ENCODE measurements around the gene CPB1. TPM values are rescaled to one million over a fixed set of nuclear protein-coding genes. Genes with fewer than 3 reads are reported as not detected.
"Not testable (repeated sequence)": the region's sequence is repeated elsewhere in the genome, so short reads cannot be mapped to it uniquely, and the experiment has no call there.

The CPB1 gene
- 16.5 TPM for total RNA-seq

DNA sequence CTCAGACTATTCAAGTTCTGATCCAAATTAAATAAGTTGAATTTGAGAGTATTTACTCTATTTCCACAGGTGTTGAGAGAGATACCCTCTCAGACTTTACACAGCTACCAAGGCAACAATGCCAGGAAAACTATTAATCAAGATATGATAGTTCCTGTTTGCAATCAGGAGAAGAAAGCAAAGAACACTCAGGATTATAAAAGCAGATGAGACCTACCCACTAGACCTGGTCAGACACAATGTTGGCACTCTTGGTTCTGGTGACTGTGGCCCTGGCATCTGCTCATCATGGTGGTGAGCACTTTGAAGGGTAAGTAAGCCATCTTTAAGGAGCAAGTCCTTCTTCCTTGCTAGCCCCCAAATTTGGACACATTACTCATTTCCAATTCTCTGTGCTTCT is at the start of gene CPB1:
CPB1 (plus strand) TSS at position 227 of the 400 bp plus-strand sequence; CDS start at position 240, 13 bp downstream.
- DNase-seq (ENCODE audit: low spot score): no peak

DNA sequence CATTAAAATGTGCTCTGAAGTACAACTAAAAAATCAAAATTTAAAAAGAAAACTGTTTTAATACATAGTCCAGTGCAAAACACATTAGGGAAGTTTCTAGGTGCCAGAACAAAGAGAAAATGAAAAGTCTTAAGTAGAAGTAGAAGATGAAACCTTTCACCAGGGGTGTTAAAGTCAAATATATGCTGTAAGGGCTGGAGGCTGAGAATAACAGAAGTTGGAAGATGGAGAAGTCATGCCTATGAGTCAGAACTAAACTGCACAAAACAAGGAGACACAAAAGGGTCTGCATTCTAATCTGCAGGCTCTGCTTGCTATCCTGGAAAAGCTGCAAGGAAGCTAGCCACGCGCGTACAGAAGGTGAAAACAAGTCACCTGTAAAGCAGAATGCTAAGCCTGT is 48.7 kb upstream of the CPB1 start:
- DNase-seq (ENCODE audit: low spot score): no peak

DNA sequence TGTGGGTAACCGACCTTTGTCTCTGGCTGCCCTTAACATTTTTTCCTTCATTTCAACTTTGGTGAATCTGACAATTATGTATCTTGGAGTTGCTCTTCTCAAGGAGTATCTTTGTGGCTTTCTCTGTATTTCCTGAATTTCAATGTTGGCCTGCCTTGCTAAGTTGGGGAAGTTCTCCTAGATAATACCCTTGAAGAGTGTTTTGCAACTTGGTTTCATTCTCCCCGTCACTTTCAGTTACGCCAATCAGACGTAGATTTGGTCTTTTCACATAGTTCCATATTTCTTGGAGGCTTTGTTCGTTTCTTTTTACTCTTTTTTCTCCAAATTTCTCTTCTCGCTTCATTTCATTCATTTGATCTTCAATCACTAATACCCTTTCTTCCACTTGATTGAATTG is 42.6 kb upstream of the CPB1 start:
- not testable (repeated sequence) for DNase-seq (ENCODE audit: low spot score)

DNA sequence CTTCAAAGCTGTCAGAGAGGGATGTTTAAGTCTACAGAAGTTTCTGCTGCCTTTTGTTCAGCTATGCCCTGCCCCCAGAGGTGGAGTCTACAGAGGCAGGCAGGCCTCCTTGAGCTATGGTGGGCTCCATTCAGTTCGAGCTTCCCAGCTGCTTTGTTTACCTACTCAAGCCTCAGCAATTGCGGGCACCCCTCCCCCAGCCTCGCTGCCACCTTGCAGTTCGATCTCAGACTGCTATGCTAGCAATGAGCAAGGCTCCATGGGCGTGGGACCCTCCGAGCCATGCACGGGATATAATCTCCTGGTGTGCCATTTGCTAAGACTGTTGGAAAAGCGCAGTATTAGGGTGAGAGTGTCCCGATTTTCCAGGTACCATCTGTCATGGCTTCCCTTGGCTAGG is 41.5 kb upstream of the CPB1 start:
- not testable (repeated sequence) for DNase-seq (ENCODE audit: low spot score)

DNA sequence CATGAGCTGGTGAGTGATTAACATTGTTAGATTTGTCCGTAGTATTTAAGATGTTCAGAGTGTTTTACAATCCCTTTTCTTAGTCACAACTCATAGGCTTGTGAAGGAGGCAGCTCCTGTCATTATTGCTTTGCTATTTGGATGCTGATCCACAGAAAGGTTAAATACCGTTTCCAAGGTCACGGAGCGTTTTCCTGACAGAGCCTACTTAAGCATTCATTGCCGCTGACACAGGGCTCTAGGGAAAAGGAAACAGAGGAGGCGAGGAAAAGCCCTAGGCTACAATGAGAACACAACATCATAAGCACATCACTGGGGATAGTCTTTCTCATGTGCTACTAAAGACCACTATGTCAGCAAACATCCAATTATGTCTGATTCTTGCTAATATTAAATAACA is 38.5 kb upstream of the CPB1 start:
- DNase-seq (ENCODE audit: low spot score): no peak

DNA sequence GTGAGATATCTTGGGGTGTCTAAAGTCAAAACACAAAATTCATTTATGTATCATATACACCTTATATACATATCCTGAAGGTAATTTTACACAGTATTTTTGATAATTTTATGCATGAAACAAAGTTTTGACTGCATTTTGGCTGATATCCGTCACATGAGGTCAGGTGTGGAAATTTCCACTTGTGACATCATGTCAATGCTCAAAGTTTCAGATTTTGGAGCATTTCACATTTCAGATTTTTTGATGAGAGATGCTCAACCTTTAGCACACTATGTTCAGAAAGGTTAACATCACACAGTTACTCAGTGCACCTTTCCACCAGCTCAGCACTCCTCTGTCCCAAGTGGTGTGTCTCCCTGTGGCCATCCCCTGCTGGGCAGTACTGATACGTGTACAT is 37.7 kb upstream of the CPB1 start:
- no peak for DNase-seq (ENCODE audit: low spot score)

DNA sequence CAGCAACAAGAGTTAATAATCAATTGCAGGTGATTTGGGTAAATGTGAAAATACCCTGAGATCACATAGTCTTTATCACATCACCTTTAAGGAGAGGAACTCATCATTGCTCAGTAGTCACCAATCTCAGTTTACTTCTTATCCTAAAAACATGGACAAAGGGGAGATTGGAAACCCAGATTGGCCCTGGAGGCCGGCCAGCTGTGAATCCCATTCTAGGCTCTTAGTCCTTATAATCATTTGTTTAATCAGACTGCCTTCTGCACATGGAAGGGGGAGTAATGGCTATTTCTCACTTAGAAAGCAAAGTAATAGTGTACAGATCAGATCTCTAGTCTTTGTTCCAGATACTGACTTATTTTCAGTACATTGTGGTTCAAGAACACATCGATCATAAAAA is 37.2 kb upstream of the CPB1 start:
- no peak for DNase-seq (ENCODE audit: low spot score)

DNA sequence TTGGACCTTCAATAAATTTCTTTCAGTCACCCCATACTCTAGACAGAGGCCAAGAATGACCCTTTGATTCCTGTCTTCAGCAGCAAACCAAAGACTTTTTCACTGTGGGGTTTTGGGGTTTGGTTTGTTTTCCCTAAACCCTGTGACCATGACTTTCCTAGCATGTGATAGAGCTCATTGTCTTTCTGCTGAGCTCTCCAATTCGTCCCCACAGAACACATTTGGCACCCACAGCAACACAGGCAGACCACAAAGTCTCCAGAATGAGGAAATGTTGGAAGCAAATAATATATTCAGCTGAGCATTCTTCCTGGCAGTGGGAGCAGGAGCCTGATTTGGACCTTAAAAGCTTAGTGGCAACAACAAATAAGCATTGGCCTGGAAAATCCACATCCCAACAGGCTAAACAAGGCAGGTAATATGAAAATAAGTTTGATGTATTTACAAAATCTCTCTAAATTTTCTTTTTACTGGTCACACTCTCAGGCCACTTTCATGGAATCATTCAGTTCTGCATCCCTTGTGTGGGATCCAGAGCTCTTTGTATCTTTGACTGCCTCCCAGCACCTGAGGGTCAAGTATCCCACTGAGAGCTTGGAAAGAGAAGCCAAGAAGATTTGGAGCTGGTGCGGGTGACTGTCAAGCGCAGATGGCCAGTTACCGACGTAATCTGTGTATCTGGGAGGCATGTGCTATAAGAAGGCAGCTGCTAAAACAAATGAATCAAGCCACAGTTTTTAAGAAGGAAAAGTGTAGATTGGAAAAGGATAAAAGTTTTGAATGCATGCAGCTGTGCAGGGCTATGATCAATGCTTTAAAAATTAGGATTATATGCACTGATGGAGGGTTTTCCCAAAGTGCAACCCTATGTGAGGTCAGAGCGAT is 36.5 kb upstream of the CPB1 start:
- DNase-seq (ENCODE audit: low spot score): peak; percentile 16

DNA sequence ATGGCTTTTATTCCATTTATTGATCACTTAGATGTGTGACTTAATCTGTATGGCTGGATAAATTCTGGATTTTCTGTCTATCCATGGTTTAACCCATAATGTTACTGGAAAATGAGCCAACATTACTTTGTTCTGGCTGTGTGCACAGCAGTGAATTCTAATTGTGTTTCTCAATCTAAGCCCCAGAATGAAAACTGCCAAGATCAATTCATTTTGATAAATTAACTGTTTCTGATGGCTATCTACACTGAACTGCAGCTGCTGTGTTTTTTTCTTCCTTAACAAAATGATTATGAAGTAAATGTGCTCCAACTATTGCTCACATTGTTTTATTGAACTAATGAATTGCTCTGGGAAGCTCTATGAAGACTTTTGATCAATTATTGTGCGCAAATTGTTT is 35.7 kb upstream of the CPB1 start:
- DNase-seq (ENCODE audit: low spot score): no peak

DNA sequence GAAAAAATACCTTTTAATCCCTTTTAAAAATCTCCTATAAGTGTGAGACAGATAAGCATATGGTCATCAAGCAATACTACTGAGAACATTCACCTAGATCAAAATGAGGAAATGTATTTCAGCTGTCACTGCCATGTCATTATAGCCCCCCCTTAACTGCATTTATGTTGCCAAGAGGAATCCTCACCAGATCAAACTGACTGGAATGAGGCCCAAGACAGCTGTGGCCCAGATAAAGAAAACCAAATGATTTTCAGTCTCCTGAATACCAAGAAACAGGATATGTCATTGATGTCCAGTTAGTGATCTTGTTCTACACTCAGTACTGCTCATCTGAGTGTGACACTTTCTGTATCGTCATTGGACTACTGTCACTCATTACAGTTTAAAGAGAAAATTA is 35.1 kb upstream of the CPB1 start:
- DNase-seq (ENCODE audit: low spot score): no peak

DNA sequence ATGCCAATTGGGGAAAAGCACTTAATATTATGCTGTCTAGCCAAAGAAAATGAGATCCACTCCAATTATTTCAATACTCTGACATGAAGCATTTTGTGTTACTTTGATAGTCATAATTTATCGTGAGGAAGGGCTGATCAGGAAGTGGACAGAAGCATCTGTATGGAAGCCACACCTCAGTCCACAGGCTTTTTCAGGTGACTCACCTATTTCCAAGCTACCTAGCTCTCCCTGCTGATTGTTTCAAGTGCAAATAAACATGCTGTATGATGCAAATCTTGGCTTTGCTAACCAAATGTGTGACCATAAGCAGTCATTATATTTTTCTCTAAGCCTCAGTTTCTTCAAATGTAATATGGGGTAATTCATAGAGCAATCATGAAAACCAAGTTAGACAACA is 30.8 kb upstream of the CPB1 start:
- DNase-seq (ENCODE audit: low spot score): no peak

DNA sequence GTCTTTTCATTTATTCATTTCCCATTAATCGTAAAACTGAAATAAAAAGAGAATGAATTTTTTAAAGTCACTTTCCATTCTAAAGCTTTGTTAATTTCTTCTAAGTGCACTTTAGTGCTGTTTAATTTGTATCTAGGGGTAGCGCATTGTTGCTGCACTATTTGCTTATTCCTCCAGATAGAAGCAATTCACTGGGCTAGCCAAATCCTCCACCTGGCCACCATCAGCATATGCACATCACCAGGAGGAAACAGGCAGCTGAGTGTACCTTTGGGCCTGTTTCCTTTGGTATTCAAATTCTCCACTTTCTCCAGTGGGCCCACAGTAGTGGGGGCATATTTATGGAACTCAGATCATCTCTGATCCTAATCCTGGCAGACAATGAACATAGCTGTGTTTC is 29.8 kb upstream of the CPB1 start:
- no peak for DNase-seq (ENCODE audit: low spot score)

DNA sequence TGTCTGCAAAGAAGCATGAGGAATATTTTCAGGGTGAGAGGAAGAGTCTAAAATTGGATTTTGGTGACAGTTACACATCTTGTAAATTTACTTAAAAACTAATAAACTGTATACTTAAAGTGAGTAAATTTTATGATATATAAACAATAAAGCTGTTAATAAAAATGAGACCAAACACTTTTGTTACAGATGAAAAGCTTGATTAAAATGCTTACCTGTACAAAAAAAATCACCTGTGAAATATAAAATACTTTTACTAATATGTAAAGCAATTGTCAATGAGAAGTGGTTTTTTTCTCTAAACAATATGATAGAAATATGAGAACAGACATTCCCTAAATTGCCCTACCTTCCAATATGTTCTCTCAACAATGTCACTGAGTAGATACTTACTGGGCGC is 27.2 kb upstream of the CPB1 start:
- no peak for DNase-seq (ENCODE audit: low spot score)

DNA sequence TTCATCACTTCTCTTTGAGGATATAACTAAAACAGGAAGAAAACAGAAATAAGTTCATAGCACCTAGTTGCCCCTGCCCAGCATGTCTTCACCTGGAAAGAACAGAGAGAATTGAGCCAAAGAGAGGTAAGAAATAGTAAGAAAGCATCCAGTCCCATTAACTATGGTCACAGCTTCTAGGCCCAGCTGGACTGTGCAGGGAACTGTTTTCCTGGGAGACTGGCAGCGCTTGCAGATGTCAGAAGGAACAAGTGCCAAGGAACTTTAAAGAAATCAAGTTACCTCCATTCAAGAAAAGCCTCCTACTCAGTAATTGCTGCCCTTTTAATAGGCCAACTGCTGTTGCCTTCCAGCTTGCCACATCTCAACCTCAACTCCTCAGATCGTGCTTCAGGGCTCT is 17.8 kb upstream of the CPB1 start:
- DNase-seq (ENCODE audit: low spot score): no peak

DNA sequence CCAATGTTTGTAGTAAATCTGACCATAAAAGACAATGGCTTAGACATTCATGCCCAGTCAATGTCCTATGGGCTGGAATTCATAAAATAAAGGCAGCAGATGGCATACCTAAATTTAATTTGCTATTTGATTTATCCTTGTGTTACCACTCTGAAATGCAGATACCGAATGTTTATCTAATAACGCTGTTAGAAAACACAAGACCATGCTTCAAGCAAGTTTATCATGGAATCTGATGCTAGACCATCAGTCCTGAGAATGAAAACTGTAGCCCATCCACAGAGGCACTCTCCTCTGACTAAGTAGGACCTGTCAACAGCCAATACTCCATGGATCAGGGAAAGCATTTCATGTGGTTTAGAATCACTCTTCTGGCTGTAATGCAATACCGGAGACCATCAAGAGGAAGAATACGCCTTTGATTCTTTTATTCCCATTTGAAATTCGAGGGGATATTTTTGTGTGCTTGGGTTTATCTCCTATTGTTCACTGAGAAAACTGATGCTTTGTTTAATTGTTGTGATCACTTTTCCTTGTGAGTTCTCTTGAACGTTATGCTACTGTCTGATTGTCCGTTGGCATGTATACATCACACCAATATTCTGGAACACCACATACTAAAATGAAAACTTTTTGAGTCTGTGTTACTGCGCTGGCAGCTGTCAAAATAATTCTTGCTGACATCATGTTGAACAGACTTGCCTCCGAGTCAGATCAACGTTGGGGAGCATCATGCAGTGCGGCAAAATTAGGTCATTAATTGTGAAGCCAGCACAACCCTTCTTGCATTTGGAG is 12.1 kb upstream of the CPB1 start:
- no peak for DNase-seq (ENCODE audit: low spot score)

DNA sequence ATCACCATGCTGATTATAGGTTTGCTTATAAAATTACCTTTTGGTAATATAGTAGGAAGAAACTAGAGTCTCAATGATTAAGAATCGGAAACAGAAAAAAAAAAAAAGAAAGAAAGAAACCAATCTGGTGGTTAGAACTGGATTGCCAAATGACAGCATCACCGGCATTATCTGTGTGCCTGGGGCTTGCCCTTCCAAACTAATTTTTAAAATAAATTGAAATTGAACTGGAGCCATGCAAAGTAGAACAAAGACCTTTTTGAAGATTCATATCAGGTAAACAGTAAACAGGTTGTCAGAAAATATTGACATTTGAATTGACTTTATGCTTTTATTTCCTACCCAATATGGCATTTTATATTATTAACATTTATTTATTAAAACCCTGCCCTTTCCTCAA is 11.2 kb upstream of the CPB1 start:
- DNase-seq (ENCODE audit: low spot score): no peak

DNA sequence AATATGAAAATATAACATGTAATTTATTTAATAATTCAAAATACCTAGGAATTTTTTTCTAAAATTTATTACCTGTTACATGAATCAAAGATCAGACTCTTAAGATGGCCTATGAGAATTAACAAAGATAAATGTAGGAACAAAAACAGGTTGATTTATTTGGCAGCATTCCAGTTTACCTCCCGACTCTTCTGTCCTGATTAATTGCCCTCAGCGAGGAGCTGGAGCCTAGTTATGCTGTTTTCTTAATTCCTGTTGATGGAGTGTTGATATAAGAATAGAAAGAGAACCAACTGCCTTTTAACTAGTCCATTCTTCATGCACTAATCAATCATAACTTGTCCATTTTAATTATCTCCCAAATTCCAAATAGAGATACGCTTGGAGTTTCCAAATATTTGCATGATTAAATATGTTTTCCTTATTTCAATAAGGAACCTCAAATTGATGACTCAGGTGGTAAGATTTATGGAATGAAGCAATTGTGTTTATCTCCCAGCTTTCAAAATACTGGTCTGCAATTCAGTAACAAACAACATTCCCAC is 10.6 kb upstream of the CPB1 start:
- no peak for DNase-seq (ENCODE audit: low spot score)

DNA sequence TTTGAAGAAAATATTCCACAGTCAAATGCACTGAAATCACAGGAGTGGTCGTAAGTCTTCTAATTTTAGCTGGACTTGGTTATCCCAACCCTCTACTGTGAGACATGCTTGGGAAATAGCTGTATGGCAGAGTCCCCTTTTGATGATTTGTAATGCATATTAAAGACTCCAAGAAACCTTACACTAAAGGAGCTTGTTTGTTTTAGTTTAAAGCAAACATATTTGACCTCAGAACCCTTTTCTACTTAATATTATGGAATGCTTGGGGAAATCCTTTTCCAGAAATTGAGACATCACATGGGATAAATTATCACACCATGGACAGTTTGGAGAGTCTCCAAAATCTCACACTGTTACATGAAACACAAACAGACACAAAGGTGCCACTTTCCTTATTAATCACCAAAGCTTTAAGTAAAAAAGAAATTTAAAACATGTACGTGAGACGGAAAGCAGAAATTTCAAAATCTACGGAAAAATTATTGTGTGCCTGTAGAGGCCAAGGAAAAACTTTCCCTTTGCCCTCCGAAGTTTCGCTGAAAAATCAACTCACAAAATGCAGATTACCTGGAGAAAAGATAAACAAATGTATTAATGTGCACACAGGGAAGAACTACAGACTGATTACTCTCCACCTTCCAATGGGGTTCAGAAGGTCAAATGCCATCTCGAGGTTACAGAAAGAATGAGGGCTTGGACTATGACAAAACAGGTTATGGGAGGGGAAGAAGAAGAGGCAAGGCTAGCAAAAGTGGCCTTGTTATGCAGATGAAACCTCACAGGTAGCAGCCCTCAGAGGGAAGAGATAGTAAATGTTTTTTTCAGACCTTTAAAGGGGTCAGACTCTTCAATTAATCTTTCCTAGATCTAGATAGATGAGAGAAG is 7.0 kb upstream of the CPB1 start:
- no peak for DNase-seq (ENCODE audit: low spot score)

DNA sequence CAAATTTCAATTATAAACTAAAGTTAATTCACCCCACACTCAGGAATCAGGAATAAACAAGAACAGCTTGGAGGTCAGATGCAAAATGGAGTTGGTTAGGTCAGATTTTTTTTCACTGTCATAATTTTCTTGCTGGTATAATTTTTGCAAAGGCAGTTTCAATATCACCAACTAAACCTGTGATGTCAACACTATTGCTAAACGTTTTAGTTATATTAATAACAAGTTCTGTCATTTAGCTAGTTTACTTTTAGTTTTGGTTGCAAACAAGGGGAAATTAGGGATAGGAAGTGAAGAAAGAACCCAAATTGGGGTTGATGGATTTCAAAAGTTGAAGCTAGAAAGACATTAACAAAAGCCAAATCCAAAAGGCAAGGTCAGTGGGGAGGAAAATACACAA is 4.6 kb upstream of the CPB1 start:
- no peak for DNase-seq (ENCODE audit: low spot score)

DNA sequence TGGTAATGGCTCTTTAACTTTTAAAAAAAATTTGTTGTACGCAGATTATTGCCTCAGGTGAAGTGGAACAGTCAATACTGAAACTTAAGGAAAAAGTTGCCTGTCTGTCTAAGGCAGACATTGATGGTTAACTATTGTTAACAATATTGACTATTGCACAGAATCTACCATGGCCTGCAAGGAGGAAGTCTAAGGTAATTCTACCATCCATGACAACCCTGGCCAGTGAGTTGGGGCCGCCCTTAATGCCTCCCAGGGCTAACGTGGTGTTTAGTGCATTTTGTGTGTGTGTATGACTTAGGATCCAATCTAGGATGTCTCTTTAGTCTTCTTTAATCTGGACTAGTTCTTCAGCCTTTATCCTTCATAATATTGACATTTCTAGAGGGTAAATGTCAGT is 2.1 kb upstream of the CPB1 start:
- no peak for DNase-seq (ENCODE audit: low spot score)

DNA sequence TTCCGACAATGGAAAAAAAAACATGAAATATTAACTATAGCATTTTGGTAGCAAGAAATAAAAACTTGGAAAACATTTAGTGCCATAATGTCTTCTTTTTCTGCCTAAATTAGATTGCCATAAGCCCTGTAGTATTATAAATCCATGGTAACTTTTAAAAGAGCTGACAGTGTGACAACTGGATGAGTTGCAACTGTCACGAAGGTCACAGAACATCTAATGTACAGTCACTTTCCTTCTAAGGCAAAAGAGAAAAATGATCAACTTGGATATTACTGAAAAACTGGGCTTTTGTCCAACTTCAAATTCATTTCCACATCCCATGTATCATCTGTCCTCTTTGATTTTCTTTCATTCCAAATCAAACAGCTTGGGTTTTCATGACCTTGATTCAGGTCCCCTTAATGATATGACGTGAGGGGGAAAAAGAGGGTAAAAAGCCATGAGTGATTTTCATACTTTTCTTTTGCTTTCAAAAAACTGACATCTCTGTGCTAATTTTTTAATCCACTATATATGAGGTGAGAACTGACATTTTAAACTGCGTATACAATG is 602 bp downstream of the CPB1 start:
- no peak for DNase-seq (ENCODE audit: low spot score)

DNA sequence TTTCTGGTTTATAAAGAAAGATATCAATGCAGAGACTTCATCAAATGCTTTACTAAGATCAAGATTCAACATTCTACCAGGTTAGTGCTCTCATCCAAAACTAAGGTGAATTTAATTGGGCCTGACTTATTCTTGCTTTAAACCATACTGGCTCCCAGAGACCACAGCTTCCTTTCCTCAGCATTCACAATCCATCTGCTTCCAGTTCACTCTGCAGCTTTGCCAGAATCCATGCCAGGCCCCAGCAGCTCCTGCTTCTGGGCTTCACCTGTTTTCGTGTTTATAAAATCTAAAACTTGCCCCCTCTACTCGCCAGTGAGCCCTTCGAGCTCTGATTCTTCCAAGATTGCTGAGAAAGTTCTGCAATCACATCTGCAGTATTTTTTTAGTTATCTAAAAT is 2.3 kb downstream of the CPB1 start:
- no peak for DNase-seq (ENCODE audit: low spot score)
